HG02852 (cell line): ENCODE measurements around the gene KLHL24.
"Not testable (repeated sequence)": the region's sequence is repeated elsewhere in the genome, so short reads cannot be mapped to it uniquely, and the experiment has no call there.

ENCODE experiments used
- ATAC-seq: cut with Tn5 transposase; IDR thresholded peaks from one replicate; pipeline ENCODE4 v1.9.1; 2021; ENCODE audit warnings: mild to moderate bottlenecking, moderate library complexity; ENCODE audit not compliant: unreplicated experiment

Gene KLHL24

DNA sequence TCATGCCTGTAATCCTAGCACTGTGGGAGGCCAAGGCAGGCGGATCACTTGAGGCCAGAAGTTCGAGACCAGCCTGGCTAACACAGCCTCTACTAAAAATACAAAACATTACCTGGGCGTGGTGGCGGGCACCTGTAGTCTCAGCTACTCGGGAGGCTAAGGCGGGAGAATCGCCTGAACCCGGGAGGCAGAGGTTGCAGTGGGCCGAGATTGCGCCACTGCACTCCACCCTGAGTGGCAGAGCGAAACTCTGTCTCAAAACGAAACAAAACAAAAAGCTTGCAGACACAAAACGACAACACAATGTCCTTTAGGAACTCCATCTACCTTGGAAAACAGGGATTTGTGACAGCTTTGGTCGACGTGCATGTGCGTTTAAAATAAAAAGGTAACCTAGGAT, 716 bp upstream of the KLHL24 start:
- ATAC-seq, result no peak

DNA sequence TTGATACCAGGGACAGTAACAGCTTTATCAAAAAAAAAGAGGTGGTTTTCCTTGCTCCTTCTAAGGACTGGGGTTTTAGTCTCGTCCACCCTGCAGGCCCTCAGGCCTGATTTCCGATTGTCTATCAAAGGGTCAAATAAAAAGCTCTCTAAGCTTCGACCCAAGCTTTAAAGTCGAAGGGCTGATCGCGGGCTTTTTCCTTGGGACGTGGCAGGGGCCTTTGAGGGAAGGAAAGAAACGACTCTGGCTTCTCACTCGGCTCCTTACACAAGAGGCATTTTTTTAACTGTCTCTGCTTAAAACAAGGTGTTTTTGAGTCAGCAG, 354 bp upstream of the KLHL24 start:
- ATAC-seq, result no peak

DNA sequence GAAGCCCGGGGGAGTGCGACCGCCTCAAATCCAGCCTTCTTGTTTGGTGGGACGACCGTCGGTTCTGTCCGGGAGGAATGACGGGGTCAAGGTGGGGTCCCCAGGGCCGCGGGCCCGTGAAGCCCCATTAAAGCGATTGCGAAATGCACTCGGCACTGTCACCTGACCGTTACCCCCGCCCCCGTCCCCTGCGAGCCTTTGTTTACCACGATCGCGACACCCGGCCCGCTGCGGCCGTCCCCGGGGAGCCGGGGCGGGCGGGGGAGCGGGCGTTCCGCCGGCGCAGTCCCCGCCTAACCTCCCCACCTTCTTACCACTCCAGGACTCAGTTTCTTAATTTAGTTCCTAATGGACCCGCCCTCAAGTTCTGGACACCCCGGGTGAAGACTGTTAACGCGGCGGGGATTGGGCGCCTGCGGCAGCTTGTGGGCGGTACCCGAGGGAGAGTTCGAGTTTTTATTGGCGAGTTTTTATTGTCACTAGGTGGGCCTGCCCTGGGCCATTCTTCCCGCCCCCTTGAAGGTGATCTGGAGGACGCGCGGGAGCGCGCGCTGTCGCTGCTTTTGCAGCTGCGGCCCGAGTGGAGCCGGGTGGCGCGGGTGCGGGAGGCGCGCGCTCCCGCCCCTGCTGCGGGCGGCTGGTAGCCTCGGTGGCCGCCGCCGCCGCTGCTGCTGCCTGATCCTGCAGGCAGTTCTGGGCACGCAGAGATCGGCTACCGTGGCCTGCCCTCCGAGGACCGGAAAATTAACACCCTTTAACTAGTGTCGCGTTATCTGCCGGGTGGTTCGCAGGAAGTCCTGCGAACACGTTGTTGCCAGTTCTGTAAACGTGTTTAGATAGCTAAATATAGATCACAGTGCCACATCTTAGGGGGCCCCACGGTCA, 1.0 kb downstream of the KLHL24 start:
- ATAC-seq, result peak; percentile 83

DNA sequence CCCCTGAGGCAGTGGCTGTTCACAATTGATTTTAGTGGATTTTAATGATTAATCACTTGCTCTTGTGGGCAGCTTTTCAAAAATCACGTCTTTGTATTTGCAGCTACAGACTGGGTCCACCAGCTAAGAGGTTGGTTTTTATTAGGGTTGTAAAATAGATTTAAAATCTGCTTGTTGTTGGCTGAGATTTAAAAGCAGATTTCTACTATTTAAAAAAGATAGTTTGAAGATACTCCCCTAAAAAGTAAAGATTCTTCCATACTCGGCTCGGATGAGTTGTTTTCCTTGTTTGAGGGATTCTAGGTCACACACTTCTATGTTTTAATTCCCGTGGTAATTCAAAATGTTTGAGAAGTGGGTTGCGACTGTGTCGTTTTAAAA, 1.7 kb downstream of the KLHL24 start:
- ATAC-seq, result no peak

DNA sequence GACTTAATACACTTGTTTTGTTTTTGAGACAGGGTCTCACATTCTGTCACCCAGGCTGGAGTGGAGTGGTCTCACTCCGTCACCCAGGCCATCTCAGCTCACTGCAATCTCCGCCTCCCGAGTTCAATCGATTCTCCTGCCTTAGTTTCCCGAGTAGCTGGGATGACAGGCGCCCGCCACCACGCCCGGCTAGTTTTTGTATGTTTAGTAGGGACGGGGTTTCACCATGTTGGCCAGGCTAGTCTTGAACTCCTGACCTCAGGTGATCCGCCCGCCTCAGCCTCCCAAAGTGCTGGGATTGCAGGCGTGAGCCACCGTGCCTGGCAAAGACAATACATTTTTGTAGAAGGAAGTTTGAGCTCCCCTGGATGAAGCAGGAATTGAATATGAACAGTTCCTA, 2.2 kb downstream of the KLHL24 start:
- ATAC-seq, result not testable (repeated sequence)

DNA sequence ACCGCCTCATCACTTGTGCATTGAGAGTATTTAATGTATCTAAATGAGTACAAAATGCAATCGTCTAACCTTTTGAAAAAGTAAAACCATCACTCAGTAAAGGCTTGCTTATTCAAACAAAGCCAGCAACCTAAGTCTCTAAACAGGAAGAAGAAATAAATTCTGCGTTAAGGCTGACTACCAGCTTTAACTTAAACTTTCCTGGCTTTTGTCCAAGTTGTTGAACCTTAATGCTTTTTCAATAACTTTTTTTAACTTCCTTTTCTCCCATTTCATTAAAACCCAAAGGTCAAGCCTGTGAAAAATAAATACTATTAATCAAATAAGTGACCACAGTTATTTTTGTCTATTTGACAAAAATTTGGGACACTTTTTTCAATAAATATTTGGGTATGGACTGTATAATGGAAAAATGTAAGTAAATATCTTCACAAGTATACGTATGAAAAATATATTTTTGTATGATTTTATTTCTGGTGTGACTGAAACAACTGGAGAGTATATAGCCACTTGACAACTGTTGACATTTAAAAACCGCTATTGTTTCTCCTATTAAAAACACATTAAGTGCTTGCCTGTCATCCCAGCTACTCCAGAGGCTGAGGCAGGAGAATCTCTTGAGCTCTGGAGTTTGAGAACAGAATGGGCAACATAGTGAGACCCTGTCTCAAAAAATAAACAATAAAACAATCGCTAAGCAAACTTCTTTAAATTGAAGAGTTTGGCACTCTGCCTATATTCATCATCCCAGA, 2.9 kb downstream of the KLHL24 start:
- ATAC-seq, result no peak

DNA sequence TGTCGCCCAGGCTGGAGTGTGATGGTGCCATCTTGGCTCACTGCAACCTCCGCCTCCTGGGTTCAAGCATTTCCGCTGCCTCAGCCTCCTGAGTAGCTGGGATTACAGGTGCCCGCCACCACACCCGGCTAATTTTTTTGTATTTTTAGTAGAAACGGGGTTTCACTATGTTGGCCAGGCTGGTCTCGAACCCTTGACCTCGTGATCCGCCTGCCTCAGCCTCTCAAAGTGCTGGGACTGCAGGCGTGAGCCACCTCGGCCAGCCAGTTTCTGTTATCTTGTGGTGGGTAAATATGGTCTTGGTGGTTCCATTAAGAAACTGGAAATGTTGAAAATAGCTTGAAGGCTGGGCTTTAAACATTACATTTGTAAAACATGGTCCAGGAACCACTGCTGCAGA, 5.2 kb downstream of the KLHL24 start:
- not testable (repeated sequence) for ATAC-seq

DNA sequence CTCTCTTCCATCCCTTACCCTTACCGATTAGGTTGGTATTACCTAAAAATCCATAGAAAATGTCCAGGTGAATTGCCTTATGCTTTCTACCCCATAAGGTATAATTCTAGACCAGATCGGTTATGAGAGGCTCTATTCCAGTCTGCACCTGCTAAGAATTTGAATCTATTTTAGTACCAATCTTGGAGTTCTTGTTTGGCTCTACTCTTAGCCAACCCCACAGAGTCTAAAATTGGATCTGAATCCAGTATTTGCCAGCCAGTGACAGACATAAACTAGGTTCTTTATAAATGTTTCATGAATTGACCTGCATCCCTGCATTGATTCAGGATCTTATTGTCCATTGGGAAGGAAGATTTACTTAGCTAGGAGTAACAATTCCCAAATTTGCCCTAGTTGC, 6.5 kb downstream of the KLHL24 start:
- ATAC-seq, result no peak

DNA sequence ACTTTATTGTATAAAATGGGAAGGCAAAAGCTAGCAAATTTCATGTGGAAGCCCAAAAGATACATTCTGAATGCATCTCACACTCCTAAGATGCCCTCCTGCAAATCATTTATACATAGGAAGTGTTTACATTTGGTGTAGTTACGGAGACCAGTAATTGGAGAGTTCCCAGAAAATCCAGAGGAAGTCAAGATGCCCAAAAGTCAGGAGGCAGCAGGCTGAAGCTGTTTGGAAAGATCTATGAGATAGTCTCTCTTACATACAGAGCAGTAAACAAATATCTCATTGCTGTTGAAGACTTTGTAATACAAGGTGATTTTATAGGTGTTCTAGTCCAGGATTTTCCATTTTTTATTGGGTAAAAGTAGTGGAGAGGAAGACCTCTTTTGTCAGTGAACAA, 8.8 kb downstream of the KLHL24 start:
- ATAC-seq, result no peak

DNA sequence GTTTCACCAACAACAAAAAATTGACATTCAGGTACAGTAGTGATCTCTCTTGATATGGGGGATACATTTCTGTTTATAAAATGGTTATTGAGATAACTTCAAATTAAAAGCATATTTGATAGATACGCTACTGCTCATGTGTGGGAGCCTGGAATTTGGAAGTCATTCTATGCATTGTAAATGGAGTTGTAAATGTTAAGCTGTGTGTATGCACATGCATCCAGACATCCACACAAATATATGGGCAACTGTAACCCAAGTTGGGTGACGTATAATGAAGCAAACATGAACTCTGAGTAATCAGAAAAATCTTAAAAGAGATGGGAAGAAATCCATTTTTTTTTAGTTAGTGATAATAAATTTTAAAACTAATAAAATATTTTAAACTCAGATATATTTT, 9.8 kb downstream of the KLHL24 start:
- ATAC-seq, result no peak

DNA sequence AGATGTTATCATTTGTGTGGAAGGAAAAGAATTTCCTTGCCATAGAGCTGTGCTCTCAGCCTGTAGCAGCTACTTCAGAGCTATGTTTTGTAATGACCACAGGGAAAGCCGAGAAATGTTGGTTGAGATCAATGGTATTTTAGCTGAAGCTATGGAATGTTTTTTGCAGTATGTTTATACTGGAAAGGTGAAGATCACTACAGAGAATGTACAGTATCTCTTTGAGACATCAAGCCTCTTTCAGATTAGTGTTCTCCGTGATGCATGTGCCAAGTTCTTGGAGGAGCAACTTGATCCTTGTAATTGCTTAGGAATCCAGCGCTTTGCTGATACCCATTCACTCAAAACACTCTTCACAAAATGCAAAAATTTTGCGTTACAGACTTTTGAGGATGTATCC, 15.1 kb downstream of the KLHL24 start:
- no peak for ATAC-seq

DNA sequence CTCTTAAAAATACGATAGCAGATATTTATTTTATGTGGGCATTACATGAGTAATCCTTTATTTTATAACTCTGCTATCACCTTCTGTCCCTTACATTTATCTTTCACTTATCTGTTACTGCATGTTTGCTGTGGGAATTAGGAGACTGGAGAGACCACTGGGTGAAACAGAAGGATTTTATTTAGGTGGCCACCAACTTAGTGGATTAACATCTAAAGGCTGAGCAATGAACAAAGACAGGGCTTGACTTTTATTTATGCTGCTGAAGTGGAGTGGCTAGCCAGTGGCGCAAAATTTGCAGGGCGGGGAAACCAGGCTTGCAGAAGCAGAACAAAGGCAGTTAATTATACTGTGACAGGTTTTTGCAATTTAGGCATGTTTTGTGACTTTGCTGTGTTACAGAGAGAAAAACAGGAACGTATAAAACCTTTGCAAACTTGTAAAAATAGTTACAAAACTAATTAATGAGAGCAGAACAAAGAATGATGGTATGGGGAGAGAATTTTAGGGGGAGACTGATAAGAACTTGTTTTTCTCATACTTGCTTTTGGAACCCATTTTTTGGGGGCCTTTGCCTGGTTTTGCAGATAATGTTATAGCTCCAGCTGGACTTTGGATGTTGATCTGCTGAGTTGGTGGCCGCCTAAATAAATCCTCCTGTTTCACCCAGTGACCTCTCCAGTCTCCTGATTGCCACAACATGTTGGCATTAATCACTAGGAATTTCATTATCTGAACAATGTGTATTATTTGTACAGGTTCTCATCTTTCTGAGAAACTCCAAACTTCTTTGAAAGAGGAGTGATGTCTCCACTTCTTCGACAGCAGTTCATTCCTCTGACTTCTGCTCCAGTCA, 18.0 kb downstream of the KLHL24 start:
- ATAC-seq, result no peak

DNA sequence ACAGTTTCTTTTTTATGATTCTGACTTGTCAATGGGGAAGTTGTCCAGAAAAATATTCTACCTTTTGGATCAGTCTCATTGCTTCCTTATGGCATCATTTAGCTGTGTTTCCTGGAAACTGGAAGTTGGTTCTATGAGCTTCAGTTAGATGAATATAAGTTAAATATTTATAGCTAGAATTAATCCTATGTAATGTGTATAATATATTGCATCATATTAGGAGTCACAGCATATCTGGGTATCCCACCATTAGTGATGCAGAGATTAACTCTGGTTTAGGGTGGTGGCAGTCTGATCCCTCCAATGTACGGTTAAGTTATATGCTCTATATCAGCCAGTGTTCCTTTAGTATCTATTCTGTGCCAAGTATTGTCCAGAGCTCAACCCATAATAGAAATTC, 19.3 kb downstream of the KLHL24 start:
- no peak for ATAC-seq

DNA sequence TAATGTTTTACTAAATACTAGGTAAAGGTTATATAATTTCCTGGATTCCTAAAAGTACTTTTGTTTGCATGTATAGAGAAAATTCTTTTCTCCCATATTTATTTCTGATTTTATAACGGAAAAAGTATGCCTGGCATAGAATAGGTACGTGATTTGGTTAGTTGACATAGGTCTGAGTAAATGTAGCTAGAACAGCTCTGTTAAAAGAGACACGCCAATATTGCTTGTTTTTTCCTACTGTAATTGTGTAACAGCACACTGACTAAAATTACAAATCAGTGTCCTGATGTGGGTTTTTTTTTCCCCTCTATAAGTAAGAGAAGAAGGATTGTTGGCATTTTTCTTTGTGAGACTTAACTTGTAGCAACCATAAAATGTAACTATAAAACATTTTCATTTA, 26.7 kb downstream of the KLHL24 start:
- ATAC-seq, result no peak

DNA sequence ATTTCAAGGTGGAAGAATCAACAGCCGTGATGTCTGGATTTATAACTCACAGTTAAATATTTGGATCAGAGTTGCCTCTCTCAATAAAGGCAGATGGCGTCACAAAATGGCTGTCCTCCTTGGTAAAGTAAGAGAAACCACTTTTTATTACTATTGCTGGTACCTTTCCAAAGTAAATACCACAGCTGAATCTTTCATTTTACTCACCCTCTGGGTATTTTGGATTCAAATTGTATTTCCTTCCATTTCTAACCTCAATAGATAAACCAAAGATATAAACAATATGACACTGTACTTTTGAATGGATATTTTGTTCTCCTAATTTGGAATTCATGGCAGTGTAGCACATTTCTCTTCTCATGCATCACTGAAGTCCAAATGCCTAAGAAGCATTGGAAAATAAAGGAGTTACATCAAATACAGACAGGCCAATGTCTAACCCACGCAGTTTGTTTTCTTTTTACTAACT, 29.5 kb downstream of the KLHL24 start:
- ATAC-seq, result no peak

DNA sequence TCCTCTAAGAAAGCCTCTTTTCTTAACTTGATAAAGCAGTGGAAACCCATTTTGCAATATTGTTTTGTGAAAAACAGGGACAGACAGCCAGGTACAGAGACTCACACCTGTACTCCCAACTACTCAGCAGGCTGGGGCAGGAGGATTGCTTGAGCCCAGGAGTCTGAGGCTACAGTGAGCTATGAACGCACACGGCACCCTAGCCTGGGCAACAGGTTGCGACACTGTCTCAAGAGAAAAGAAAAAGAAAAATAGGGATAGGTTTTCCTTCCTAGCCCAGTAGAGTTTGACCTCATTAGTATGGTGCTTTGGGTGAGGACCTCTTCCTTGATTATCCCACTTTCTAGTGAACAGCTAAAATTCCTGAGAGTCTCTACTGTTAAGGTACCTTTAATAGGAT, 44.6 kb downstream of the KLHL24 start:
- no peak for ATAC-seq

DNA sequence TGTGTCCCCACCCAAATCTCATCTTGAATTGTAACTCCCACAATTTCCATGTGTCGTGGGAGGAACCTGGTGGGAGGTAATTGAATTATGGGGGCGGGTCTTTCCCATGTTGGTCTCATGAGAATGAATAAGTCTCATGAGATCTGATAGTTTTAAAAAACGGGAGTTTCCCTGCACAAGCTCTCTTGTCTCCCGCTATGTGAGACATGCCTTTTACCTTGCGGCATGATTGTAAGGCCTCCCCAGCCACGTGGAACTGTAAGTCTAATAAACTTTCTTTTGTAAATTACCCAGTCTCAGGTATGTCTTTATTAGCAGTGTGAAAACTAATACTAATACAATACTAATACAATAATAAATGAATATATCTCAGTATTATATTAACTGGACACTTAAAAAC, 52.3 kb downstream of the KLHL24 start:
- ATAC-seq, result no peak

DNA sequence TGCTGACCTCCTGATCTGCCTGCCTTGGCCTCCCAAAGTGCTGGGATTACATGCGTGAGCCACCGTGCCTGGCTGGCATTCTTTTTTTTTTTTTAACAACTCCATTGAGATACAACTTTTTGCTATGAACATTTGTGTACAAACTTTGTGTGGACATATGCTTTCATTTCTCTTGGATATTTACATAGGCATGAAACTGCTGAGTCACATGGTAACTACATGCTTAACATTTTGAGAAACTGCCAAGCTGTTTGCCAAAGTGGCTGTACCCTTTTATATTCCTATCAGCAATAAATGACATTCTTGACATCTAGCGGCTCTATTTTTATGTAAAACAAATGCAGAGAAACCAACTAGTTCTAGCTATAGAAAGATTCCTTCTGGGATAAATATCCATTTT, 53.5 kb downstream of the KLHL24 start:
- ATAC-seq, result no peak

DNA sequence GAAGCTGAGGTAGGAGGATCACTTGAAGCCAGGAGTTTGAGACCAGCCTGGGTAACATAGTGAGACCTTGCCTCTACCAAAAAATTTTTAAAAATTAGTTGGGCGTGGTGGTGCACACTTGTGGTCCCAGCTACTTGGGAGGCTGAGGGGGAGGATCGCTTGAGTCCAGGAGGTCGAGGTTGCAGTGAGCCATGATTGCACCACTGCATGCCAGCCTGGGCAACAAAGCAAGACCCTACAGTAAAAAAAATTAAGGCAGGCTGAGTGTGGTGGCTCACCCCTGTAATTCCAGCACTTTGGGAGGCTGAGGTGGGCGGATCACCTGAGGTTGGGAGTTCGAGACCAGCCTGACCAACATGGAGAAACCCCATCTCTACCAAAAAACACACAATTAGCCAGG, 54.2 kb downstream of the KLHL24 start:
- ATAC-seq, result not testable (repeated sequence)

DNA sequence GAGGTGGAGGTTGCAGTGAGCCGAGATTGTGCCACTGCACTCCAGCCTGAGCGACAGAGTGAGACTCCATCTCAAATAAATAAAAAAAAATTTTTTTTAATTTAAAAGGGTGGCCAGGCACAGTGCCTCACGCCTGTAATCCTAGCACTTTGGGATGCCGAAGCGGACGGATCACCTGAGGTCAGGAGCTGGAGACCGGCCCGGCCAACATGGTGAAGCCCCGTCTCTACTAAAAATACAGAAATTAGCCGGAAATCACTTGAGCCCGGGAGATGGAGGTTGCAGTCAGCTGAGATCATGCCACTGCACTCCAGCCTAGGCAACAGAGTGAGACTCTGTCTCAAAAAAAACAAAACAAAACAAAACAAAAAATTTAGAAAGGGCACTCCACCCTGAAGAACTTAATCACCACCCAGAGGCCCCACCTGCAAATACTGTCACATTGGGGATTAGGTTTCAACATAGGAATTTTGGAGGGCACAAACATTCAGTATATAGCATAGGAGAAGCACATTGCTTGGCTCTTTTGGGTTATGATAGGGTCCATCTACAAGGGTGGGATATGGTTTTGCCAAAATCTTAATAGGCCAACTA, 55.1 kb downstream of the KLHL24 start:
- ATAC-seq, result no peak

DNA sequence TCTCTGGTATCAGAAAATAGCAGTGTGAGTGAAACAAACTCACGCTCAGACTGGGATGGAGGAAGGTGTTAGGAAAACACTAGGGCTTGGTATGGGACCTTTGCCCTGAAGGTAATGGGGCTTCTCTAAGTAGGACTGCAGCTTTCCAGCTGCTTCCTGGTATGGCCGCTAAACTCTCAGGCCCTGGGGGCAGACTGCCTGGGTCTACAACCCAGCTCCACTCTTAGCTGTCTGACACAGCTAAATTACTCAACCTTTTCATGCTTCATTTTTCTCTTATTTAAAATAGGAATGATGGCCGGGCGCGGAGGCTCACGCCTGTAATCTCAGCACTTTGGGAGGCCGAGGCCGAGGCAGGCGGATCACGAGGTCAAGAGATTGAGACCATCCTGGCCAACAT, 57.0 kb downstream of the KLHL24 start:
- no peak for ATAC-seq
